ENCODE results near the gene SGCD.

SGCD gene

GRCh38 chr5:156378159-156378558 is 51.2 kb downstream of the SGCD start:
- TF ChIP-seq CTCF (IDR thresholded peaks at IDR 0.05): no peak
- Histone ChIP-seq H3K4me3 (no peak overlapping the region), H3K27ac (no peak overlapping the region)
- no peak for DNase-seq (ENCODE audit: low spot score)

GRCh38 chr5:156379206-156379605 is 52.2 kb downstream of the SGCD start:
- Histone ChIP-seq H3K4me3 (no peak overlapping the region), H3K27ac (no peak overlapping the region)
- DNase-seq (ENCODE audit: low spot score): no peak
- no peak for TF ChIP-seq CTCF (IDR thresholded peaks at IDR 0.05)

- Histone ChIP-seq H3K4me3 (peak overlapping the region; percentile 10), H3K27ac (peak overlapping the region in 1 of 2 donors; percentile 8)
- DNase-seq (ENCODE audit: low spot score): no peak
- TF ChIP-seq CTCF (IDR thresholded peaks at IDR 0.05): no peak
These were observed 53.9 kb downstream of the SGCD start for GRCh38 chr5:156380848-156381247.

GRCh38 chr5:156383510-156384265 is 56.7 kb downstream of the SGCD start:
- no peak overlapping the region for H3K4me3 ChIP-seq
- peak overlapping the region in 1 of 2 donors; percentile 49 for H3K27ac ChIP-seq
- no peak for TF ChIP-seq CTCF (IDR thresholded peaks at IDR 0.05)
- DNase-seq (ENCODE audit: low spot score): no peak

DNA sequence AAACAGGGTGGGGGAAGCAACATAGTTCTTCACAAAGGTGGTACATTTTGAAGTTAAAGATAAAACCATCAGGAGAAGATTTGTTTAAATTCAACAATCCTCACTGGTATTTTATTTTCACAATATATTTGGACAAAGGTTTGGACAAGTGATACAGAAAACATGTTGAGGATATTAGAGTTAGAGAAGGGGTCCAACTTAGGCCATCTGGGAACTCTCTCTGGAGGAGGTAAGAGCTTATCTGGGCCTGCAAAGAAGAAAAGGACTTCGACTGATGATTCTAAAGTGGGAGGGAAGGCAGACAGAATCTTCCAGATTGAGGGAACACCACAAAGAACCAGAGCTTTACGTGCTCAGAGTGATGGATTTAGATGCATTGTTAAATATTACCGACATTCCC is 58.5 kb downstream of the SGCD start:
- Histone ChIP-seq H3K27ac (no peak overlapping the region), H3K4me3 (no peak overlapping the region)
- no peak for DNase-seq (ENCODE audit: low spot score)
- no peak for TF ChIP-seq CTCF (IDR thresholded peaks at IDR 0.05)

DNA sequence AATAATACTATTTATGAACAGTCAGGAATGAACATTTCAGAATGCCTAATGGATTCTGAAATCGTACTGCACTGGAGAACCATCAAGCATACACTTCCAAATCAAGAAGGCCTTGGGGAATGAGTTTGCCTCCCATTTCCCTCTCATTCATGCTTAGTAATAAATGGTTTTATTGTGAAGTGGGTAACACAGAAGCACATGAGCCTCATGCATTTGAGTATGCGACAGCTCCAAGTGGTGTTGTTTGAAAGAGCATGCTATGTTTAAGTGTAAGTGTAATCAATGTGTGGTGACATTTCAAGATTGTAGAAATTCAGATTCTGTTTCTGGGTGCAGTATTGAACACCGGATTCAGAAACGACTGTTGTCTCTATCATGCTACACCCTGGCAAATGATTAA is 60.0 kb downstream of the SGCD start:
- no peak overlapping the region for H3K4me3 ChIP-seq
- TF ChIP-seq CTCF (IDR thresholded peaks at IDR 0.05): no peak
- H3K27ac ChIP-seq: no peak overlapping the region
- DNase-seq (ENCODE audit: low spot score): no peak

GRCh38 chr5:156387391-156387790 is 60.4 kb downstream of the SGCD start:
- no peak for DNase-seq (ENCODE audit: low spot score)
- Histone ChIP-seq H3K27ac (no peak overlapping the region), H3K4me3 (no peak overlapping the region)
- TF ChIP-seq CTCF (IDR thresholded peaks at IDR 0.05): no peak
